Mesothelial cell of epicardium (in vitro differentiated cells): ENCODE data around the gene VPS41. TPM values are rescaled to one million over a fixed set of nuclear protein-coding genes. Genes with fewer than 3 reads are reported as not detected.

Experiments used
- DNase-seq, 2 experiments: peaks; one replicate each; pipeline ENCODE4 v3.0.0; 2021; ENCODE audit warnings: low spot score in 2 of 2; ENCODE audit not compliant: unreplicated experiment in 2 of 2
- H3K27ac Mint-ChIP-seq: 2 replicates; pipeline ENCODE4 v1.8.0; 2021; ENCODE audit warnings: mixed read lengths
- H3K27me3 Mint-ChIP-seq: 2 replicates; pipeline ENCODE4 v1.8.0; 2021; ENCODE audit warnings: low read depth, mixed read lengths
- H3K36me3 Mint-ChIP-seq: 2 replicates; pipeline ENCODE4 v1.8.0; 2021; ENCODE audit warnings: mixed read lengths
- H3K4me1 Mint-ChIP-seq: 2 replicates; pipeline ENCODE4 v1.8.0; 2021; ENCODE audit warnings: mixed read lengths
- H3K4me3 Mint-ChIP-seq: 2 replicates; pipeline ENCODE4 v1.8.0; 2021; ENCODE audit warnings: mild to moderate bottlenecking, moderate library complexity, mixed read lengths
- H3K9me3 Mint-ChIP-seq: 2 replicates; pipeline ENCODE4 v1.8.0; 2021; ENCODE audit warnings: mixed read lengths
- CTCF ChIP-seq: fragments of 200-600 bp; sonication (generic); IDR thresholded peaks from one replicate; pipeline ENCODE4 v1.5.0; 2021; ENCODE audit warnings: antibody characterized with exemption; ENCODE audit not compliant: unreplicated experiment
- total RNA-seq: library from RNA; stranded (reverse); gene quantifications from 3 replicates; pipeline ENCODE4 v1.2.1, GENCODE V29; 2021

The VPS41 gene
- total RNA-seq, 1 donor from 2014 or later, result 104 TPM

GRCh38 chr7:38806912-38807311 is 102.1 kb downstream of the VPS41 start:
- TF ChIP-seq CTCF, result no peak
- Mint-ChIP-seq H3K9me3 (no peaks in the 10 kb centered on the region), H3K27ac (no peak overlapping the region), H3K36me3 (peaks cover 1% of the 10 kb centered on the region), H3K27me3 (no peaks in the 10 kb centered on the region), H3K4me1 (no peaks in the 10 kb centered on the region), H3K4me3 (no peak overlapping the region)
- no peak for DNase-seq

- TF ChIP-seq CTCF, result no peak
- H3K27me3 Mint-ChIP-seq, result no peaks in the 10 kb centered on the region
- no peaks in the 10 kb centered on the region for H3K9me3 Mint-ChIP-seq
- H3K36me3 Mint-ChIP-seq, result peaks cover 1% of the 10 kb centered on the region
- H3K4me3 Mint-ChIP-seq, result no peak overlapping the region
- no peak overlapping the region for H3K27ac Mint-ChIP-seq
- DNase-seq, result no peak
- H3K4me1 Mint-ChIP-seq, result no peaks in the 10 kb centered on the region
Measured at GRCh38 chr7:38801786-38802185, 107.2 kb downstream of the VPS41 start.

- Mint-ChIP-seq H3K27ac (no peak overlapping the region), H3K4me3 (no peak overlapping the region), H3K9me3 (no peaks in the 10 kb centered on the region), H3K4me1 (no peaks in the 10 kb centered on the region), H3K27me3 (no peaks in the 10 kb centered on the region), H3K36me3 (no peaks in the 10 kb centered on the region)
- TF ChIP-seq CTCF, result no peak
- DNase-seq, result no peak
Measured at GRCh38 chr7:38798552-38799267, 110.3 kb downstream of the VPS41 start.

- no peak overlapping the region for H3K27ac Mint-ChIP-seq
- H3K9me3 Mint-ChIP-seq, result no peaks in the 10 kb centered on the region
- H3K4me3 Mint-ChIP-seq, result no peak overlapping the region
- no peaks in the 10 kb centered on the region for H3K36me3 Mint-ChIP-seq
- peak in 1 of 2 experiments; percentile 67 for DNase-seq
- H3K27me3 Mint-ChIP-seq, result no peaks in the 10 kb centered on the region
- peak; percentile 90 for TF ChIP-seq CTCF
- no peaks in the 10 kb centered on the region for H3K4me1 Mint-ChIP-seq
Measured at GRCh38 chr7:38796626-38797501, 112.1 kb downstream of the VPS41 start.

- no peaks in the 10 kb centered on the region for H3K27me3 Mint-ChIP-seq
- no peak overlapping the region for H3K4me3 Mint-ChIP-seq
- no peak for TF ChIP-seq CTCF
- H3K4me1 Mint-ChIP-seq, result no peaks in the 10 kb centered on the region
- H3K27ac Mint-ChIP-seq, result no peak overlapping the region
- no peaks in the 10 kb centered on the region for H3K9me3 Mint-ChIP-seq
- H3K36me3 Mint-ChIP-seq, result peaks cover 4% of the 10 kb centered on the region
- DNase-seq, result no peak
Measured at GRCh38 chr7:38795593-38795992, 113.4 kb downstream of the VPS41 start.
